H1 (cell line): ENCODE data around the gene ZDHHC24. TPM values are rescaled to one million over a fixed set of nuclear protein-coding genes. Genes with fewer than 3 reads are reported as not detected.

Experiments
- CHD1 ChIP-seq: IDR thresholded peaks from 2 replicates; pipeline ENCODE4 v1.6.1; 2012; ENCODE audit warnings: low read depth, low read length, improper control_type of control experiment
- EP300 ChIP-seq, 2 experiments: IDR thresholded peaks; 1 replicate in 1 of 2; 2 replicates in 1 of 2; pipeline ENCODE4 v1.6.1; 2011 to 2012; ENCODE audit warnings: low read depth in 2 of 2, low read length in 2 of 2, mild to moderate bottlenecking in 2 of 2, borderline replicate concordance in 1 of 2, inconsistent platforms in 1 of 2, moderate library complexity in 1 of 2
- NANOG ChIP-seq: IDR thresholded peaks from 2 replicates; pipeline ENCODE4 v1.6.1; 2011; ENCODE audit warnings: low read length, low read depth, mild to moderate bottlenecking, inconsistent platforms; ENCODE audit not compliant: insufficient read depth, poor library complexity, severe bottlenecking
- polyA plus RNA-seq, 7 experiments: library from polyadenylated mRNA; depleted of rRNA in 3 of 7; stranded (reverse) in 5 of 7; unstranded in 2 of 7; fragments of >200 nt in 5 of 7; fragments of 200-250 nt in 2 of 7; gene quantifications; 1 replicate in 5 of 7; 2 replicates in 1 of 7; 4 replicates in 1 of 7; pipeline versions ENCODE4 v1.2.1 to v1.2.3, GENCODE V29; 2011 to 2013; ENCODE audit warnings: missing spikeins in 2 of 7, mixed read lengths in 2 of 7
- total RNA-seq: library from RNA; stranded (reverse); fragmentation: NEBNext Ultra II Directional; extraction: Animal tissue kit (Norgen Biotek cat#: 25700); gene quantifications from 2 replicates; pipeline ENCODE4 v1.2.1, GENCODE V29; 2021

The ZDHHC24 gene
- total and polyA plus RNA-seq, 2 of the 8 experiments (the other 6 are each of a cell fraction or from before 2014, with no cell fraction given) = 8.4 to 9.7 TPM

DNA sequence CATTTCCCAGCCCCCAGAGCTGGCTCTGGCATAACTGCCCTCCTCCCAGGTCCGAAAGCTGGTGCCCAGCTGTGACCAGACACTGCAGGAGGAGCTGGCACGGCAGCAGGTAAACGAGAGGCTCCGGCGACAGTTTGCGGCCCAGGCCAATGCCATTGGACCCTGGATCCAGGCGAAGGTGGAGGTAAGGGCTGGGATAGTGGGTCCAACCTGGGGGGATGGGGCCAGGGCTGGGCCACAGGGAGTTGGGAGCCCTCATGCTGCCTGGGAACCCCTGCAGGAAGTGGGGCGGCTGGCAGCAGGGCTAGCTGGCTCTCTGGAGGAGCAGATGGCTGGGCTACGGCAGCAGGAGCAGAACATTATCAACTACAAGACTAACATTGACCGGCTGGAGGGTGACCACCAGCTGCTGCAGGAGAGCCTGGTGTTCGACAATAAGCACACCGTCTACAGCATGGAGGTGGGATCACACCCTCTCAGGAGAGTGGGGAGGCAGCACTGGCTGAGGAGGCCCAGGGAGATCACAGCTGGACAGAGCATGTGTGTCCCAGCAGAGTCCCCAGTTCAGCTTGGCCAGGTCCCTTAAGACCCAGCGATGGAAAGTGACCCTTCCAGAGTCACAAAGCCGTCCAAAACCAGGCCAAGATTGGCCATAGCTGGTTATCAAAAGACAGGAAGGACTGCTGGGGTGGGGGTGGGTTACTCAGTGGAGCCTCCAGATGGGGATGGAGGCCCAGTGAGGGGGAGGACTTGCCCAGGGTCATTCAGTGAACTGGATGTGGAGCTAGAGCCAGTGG lies 15.5 kb upstream of the ZDHHC24 start (continued):
- TF ChIP-seq NANOG = no peak
- TF ChIP-seq EP300 (IDR thresholded peaks at IDR 0.05; ENCODE audit: borderline replicate concordance in 1 of 2, low read depth in 2 of 2, low read length in 2 of 2) = no peak
- no peak for TF ChIP-seq CHD1
